ENCODE measurements around the gene ELMO1. TPM values are rescaled to one million over a fixed set of nuclear protein-coding genes. Genes with fewer than 3 reads are reported as not detected.

The ELMO1 gene
- total and polyA plus RNA-seq, 2 experiments from 2014 or later: 19.7 to 28.7 TPM

DNA sequence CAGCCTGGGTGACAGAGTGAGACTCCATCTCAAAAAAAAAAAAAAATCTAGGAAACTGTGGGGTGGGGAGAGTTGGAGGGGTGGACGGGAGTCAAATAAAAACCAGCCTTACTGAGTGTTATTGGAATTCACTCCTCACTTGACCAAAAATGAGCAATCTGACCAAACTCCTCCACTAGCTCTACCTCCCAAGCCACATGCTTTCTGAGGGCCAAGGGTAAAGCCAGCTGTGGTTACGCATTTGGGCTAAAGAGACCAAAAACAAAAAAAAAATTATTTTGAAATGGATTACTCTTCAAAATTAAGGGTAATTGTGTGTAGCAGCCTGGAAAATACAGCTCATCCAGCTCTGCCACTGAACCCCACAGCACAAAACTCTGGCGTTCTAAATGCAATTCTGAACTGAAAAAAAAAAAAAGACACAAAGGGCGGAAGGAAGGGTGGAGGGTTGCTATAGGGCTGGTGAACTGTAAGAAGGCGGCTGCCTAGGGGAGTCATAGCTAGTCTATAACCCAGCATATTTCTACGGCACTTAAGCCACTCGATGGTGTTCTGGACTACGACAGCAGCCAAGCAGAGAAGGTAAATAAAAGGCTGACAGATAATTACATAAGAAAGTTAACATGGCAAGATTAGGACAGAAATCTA lies 7.8 kb downstream of the ELMO1 start:
- Histone ChIP-seq H3K27me3 (no peaks in the 10 kb centered on the region), H3K4me2 (no peak overlapping the region), H3K36me3 (replicated peaks; ENCODE audit: insufficient read depth, low read depth) (no peaks in the 10 kb centered on the region), H3K9me3 (ENCODE audit: low read depth) (no peaks in the 10 kb centered on the region), H4K20me1 (ENCODE audit: insufficient read depth, poor library complexity, severe bottlenecking) (no peaks in the 10 kb centered on the region), H3K9me2 (replicated peaks; ENCODE audit: insufficient read depth) (no peaks in the 10 kb centered on the region), H3K4me1 (ENCODE audit: insufficient read depth) (peaks cover 12% of the 10 kb centered on the region), H3K4me3 (no peak overlapping the region), H3K27ac (no peak overlapping the region), H3K79me2 (peaks cover 5% of the 10 kb centered on the region), H2AFZ (no peak overlapping the region)
- 67% methylated on average over 8 of the region's 8 CpGs for WGBS (ENCODE audit: low lambda C conversion rate, missing lambda C conversion rate)
- DNase-seq (ENCODE audit: low spot score): no peak
- TF ChIP-seq, protein P1, sequence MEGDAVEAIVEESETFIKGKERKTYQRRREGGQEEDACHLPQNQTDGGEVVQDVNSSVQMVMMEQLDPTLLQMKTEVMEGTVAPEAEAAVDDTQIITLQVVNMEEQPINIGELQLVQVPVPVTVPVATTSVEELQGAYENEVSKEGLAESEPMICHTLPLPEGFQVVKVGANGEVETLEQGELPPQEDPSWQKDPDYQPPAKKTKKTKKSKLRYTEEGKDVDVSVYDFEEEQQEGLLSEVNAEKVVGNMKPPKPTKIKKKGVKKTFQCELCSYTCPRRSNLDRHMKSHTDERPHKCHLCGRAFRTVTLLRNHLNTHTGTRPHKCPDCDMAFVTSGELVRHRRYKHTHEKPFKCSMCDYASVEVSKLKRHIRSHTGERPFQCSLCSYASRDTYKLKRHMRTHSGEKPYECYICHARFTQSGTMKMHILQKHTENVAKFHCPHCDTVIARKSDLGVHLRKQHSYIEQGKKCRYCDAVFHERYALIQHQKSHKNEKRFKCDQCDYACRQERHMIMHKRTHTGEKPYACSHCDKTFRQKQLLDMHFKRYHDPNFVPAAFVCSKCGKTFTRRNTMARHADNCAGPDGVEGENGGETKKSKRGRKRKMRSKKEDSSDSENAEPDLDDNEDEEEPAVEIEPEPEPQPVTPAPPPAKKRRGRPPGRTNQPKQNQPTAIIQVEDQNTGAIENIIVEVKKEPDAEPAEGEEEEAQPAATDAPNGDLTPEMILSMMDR (IDR thresholded peaks at IDR 0.05; ENCODE audit: poor library complexity): no peak
- TF ChIP-seq EZH2phosphoT487 (IDR thresholded peaks at IDR 0.05; ENCODE audit: low read depth, severe bottlenecking, unreplicated experiment) (no peak), EZH2 (IDR thresholded peaks at IDR 0.05; ENCODE audit: borderline replicate concordance) (no peak)

DNA sequence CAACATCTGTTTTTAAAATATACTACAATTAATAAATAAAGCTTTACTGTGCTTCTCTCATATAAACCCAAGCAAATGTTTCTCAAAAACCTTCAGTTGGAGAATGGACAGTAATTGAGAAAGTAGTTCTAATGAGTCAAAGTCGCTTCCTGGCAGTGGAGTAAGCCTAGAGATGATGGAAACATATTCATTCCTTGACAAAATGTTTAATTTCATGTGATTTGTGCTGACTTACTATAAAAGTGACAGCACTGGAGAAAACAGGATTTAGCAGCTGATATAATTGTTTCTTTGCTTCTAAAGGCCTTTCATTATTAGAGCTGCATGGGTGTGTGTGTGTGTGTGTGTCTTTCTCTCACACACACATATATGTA lies 9.0 kb downstream of the ELMO1 start:
- TF ChIP-seq, protein P1 (IDR thresholded peaks at IDR 0.05; ENCODE audit: poor library complexity): no peak
- TF ChIP-seq EZH2phosphoT487 (IDR thresholded peaks at IDR 0.05; ENCODE audit: low read depth, severe bottlenecking, unreplicated experiment): no peak
- TF ChIP-seq EZH2 (IDR thresholded peaks at IDR 0.05; ENCODE audit: borderline replicate concordance): no peak
- Histone ChIP-seq H3K36me3 (replicated peaks; ENCODE audit: insufficient read depth, low read depth) (no peaks in the 10 kb centered on the region), H3K4me1 (ENCODE audit: insufficient read depth) (peaks cover 9% of the 10 kb centered on the region), H2AFZ (no peak overlapping the region), H3K4me2 (no peak overlapping the region), H3K9me3 (ENCODE audit: low read depth) (no peaks in the 10 kb centered on the region), H3K9me2 (replicated peaks; ENCODE audit: insufficient read depth) (no peaks in the 10 kb centered on the region), H3K4me3 (no peak overlapping the region), H4K20me1 (ENCODE audit: insufficient read depth, poor library complexity, severe bottlenecking) (no peaks in the 10 kb centered on the region), H3K79me2 (peaks cover 5% of the 10 kb centered on the region), H3K27ac (no peak overlapping the region), H3K27me3 (no peaks in the 10 kb centered on the region)
- WGBS (ENCODE audit: low lambda C conversion rate, missing lambda C conversion rate): 86% methylated on average over 1 of the region's 1 CpG
- DNase-seq (ENCODE audit: low spot score): no peak

DNA sequence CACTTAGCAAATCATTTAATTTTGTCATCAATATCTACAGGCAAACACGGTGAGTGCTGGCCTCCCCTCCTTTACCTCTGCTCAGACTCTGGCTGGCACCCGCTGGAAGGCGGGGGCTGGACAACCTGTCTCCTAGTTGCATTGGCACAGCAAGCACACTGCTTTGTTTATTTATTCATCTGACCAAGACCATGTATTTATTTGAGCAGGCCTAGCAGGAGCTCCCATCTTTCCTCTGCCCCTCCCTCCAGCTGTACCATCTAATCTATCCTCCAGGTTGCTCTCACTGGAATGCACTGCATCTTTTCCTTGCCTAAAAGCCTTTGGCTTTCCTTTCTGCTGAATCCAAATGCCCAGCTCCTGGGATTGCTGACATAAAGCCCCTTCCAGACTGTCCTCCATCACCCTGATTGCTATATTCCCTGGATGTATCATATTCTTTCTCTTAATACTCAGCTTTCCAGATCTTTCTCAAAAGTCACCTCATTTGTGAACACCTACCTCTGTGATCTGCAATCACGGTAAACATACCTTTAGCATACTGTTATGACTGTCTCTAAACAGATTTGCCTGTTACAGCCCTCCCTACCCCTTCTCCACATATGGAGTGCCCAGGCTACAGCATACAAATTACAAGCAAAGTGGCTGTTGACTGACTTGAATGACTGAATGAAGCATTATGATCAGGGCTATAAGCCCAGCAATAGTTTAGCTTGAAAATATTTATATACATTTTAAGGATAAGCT lies 9.6 kb downstream of the ELMO1 start:
- TF ChIP-seq, protein P1 (IDR thresholded peaks at IDR 0.05; ENCODE audit: poor library complexity): no peak
- TF ChIP-seq EZH2phosphoT487 (IDR thresholded peaks at IDR 0.05; ENCODE audit: low read depth, severe bottlenecking, unreplicated experiment) (no peak), EZH2 (IDR thresholded peaks at IDR 0.05; ENCODE audit: borderline replicate concordance) (no peak)
- Histone ChIP-seq H3K4me3 (no peak overlapping the region), H3K9me3 (ENCODE audit: low read depth) (no peaks in the 10 kb centered on the region), H3K4me1 (ENCODE audit: insufficient read depth) (peaks cover 8% of the 10 kb centered on the region), H3K27ac (no peak overlapping the region), H3K36me3 (replicated peaks; ENCODE audit: insufficient read depth, low read depth) (no peaks in the 10 kb centered on the region), H3K79me2 (peaks cover 5% of the 10 kb centered on the region), H3K27me3 (no peaks in the 10 kb centered on the region), H2AFZ (no peak overlapping the region), H3K9me2 (replicated peaks; ENCODE audit: insufficient read depth) (no peaks in the 10 kb centered on the region), H4K20me1 (ENCODE audit: insufficient read depth, poor library complexity, severe bottlenecking) (no peaks in the 10 kb centered on the region), H3K4me2 (no peak overlapping the region)
- 85% methylated on average over 4 of the region's 4 CpGs for WGBS (ENCODE audit: low lambda C conversion rate, missing lambda C conversion rate)
- DNase-seq (ENCODE audit: low spot score): no peak

Data from hepatocyte (in vitro differentiated cells).